Spleen (tissue), 11 donors: ENCODE measurements around the gene MBD5. TPM values are rescaled to one million over a fixed set of nuclear protein-coding genes. Genes with fewer than 3 reads are reported as not detected.

Experiments
- DNase-seq: peaks from one replicate; pipeline ENCODE4 v3.0.0-alpha.2; 2020
- H3K27ac ChIP-seq, 8 donors: fragments of 200-600 bp; sonication (generic) in 7 of 8; 1 replicate in 4 of 8; 2 replicates in 4 of 8; pipeline versions ENCODE4 v1.5.0 to v1.8.0; 2016 to 2021; ENCODE audit warnings: inconsistent platforms in 4 of 8, mild to moderate bottlenecking in 4 of 8, moderate library complexity in 1 of 8
- H3K27me3 ChIP-seq, 7 donors: fragments of 200-600 bp; sonication (generic) in 6 of 7; replicated peaks in 1 of 7; 1 replicate in 4 of 7; 2 replicates in 3 of 7; pipeline versions ENCODE4 v1.5.0 to v1.8.0; 2016 to 2021; ENCODE audit warnings: inconsistent platforms in 3 of 7, mild to moderate bottlenecking in 1 of 7
- H3K36me3 ChIP-seq, 6 donors: fragments of 200-600 bp; sonication (generic) in 5 of 6; 1 replicate in 4 of 6; 2 replicates in 2 of 6; pipeline versions ENCODE4 v1.5.0 to v1.8.0; 2016 to 2021; ENCODE audit warnings: inconsistent platforms in 2 of 6
- H3K4me1 ChIP-seq, 6 donors: fragments of 200-600 bp; sonication (generic) in 5 of 6; 1 replicate in 3 of 6; 2 replicates in 3 of 6; pipeline versions ENCODE4 v1.5.0 to v1.8.0; 2016 to 2021; ENCODE audit warnings: inconsistent platforms in 3 of 6
- H3K4me3 ChIP-seq, 8 donors: fragments of 200-600 bp; sonication (generic) in 7 of 8; 1 replicate in 4 of 8; 2 replicates in 4 of 8; pipeline versions ENCODE4 v1.5.0 to v1.8.0; 2016 to 2021; ENCODE audit warnings: inconsistent platforms in 4 of 8, mild to moderate bottlenecking in 4 of 8, moderate library complexity in 2 of 8
- H3K9me3 ChIP-seq, 8 donors: fragments of 200-600 bp; sonication (generic) in 7 of 8; 1 replicate in 4 of 8; 2 replicates in 4 of 8; pipeline versions ENCODE4 v1.5.0 to v1.8.0; 2016 to 2021; ENCODE audit warnings: inconsistent platforms in 4 of 8
- POLR2A ChIP-seq, 3 donors: fragments of 450-650 bp; IDR thresholded peaks; one replicate each; pipeline ENCODE4 v1.5.1; 2017; ENCODE audit warnings: antibody characterized with exemption in 3 of 3, mild to moderate bottlenecking in 1 of 3
- POLR2AphosphoS5 ChIP-seq, 3 donors: sonication (generic); formaldehyde crosslinking; IDR thresholded peaks; one replicate each; pipeline ENCODE4 v1.5.1; 2017; ENCODE audit warnings: antibody characterized with exemption in 3 of 3
- WGBS, 5 donors: extraction: QIAGEN DNeasy Blood & Tissue Kit in 3 of 5; methylation state at CpG; one replicate each; pipeline versions ENCODE4 v1.1.5 to v1.1.7; 2013 to 2018; 5-methylcytosine and 5-hydroxymethylcytosine counted together
- intact Hi-C: fragments of 100-400 bp; cut with DNase I; formaldehyde crosslinking; loops from one replicate; pipeline ENCODE4 v1.15.0; 2023; ENCODE audit warnings: low total_unique reads
- polyA plus RNA-seq, 3 donors: library from polyadenylated mRNA; stranded (reverse); fragments of 200-250 nt; gene quantifications; one replicate each; pipeline ENCODE4 v1.2.1, GENCODE V29; 2013
- total RNA-seq, 7 donors: library from RNA; depleted of rRNA in 3 of 7; stranded (reverse); fragments of >200 nt in 3 of 7; fragmentation: NEBNext Ultra II Directional in 4 of 7; extraction: Animal tissue kit (Norgen Biotek cat#: 25700) in 4 of 7; gene quantifications; one replicate each; pipeline versions ENCODE4 v1.1.0 to v1.2.1, GENCODE V29; 2016 to 2021
- TF ChIP-seq, protein P1 (sequence below), 11 experiments: fragments of 200-600 bp in 7 of 11; fragments of 450-650 bp in 4 of 11; sonication (generic) in 4 of 11; IDR thresholded peaks in 8 of 11; conservative IDR thresholded peaks in 3 of 11; 1 replicate in 7 of 11; 2 replicates in 4 of 11; pipeline versions ENCODE4 v1.4.0 to v1.8.0; 2016 to 2021; ENCODE audit warnings: antibody characterized with exemption in 11 of 11, inconsistent platforms in 4 of 11, mild to moderate bottlenecking in 1 of 11
- donor health status: healthy with polysubstance abuse.
- donor health status: DM: no; HTN: no; CAD: no; lungs with moderate emphysema.
- donor health status: DM: no; HTN: no; CAD: no.
- donor health status: Bipolar disorder and iron deficiency.
- donor health status: healthy.
- donor health status: DM: no; HTN: no; CAD: no.
- donor health status: DM: yes; HTN: yes; CAD: no.

Gene MBD5
- total and polyA plus RNA-seq, 10 donors = 5.7 to 84.5 (median 60.0) TPM

GRCh38 chr2:148162871-148163270 lies 142.0 kb downstream of the MBD5 start:
- no peak overlapping the region for H3K27ac ChIP-seq
- no peak overlapping the region for H3K4me3 ChIP-seq
- DNase-seq = no peak
- intact Hi-C loops = no loop called here
- no peaks in the 10 kb centered on the region for H3K4me1 ChIP-seq
- TF ChIP-seq, protein P1, sequence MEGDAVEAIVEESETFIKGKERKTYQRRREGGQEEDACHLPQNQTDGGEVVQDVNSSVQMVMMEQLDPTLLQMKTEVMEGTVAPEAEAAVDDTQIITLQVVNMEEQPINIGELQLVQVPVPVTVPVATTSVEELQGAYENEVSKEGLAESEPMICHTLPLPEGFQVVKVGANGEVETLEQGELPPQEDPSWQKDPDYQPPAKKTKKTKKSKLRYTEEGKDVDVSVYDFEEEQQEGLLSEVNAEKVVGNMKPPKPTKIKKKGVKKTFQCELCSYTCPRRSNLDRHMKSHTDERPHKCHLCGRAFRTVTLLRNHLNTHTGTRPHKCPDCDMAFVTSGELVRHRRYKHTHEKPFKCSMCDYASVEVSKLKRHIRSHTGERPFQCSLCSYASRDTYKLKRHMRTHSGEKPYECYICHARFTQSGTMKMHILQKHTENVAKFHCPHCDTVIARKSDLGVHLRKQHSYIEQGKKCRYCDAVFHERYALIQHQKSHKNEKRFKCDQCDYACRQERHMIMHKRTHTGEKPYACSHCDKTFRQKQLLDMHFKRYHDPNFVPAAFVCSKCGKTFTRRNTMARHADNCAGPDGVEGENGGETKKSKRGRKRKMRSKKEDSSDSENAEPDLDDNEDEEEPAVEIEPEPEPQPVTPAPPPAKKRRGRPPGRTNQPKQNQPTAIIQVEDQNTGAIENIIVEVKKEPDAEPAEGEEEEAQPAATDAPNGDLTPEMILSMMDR (IDR thresholded peaks at IDR 0.05 in 8 of 11, conservative IDR thresholded peaks at IDR 0.05 in 3 of 11) = no peak
- no peak for TF ChIP-seq POLR2AphosphoS5 (IDR thresholded peaks at IDR 0.05)
- H3K9me3 ChIP-seq = no peaks in the 10 kb centered on the region
- H3K36me3 ChIP-seq = peaks cover 0 to 7% (median 0%) of the 10 kb centered on the region in 6 donors
- no peaks in the 10 kb centered on the region for H3K27me3 ChIP-seq

GRCh38 chr2:148165975-148166374 lies 145.1 kb downstream of the MBD5 start:
- WGBS, 5 donors = 93 to 100% (median 95%) methylated on average over 1 of the region's 1 CpG
- Histone ChIP-seq H3K4me1 (no peaks in the 10 kb centered on the region), H3K4me3 (no peak overlapping the region), H3K36me3 (no peaks in the 10 kb centered on the region), H3K9me3 (peaks cover 0 to 4% (median 0%) of the 10 kb centered on the region in 8 donors), H3K27ac (no peak overlapping the region), H3K27me3 (no peaks in the 10 kb centered on the region)
- TF ChIP-seq POLR2AphosphoS5 (IDR thresholded peaks at IDR 0.05) (no peak), POLR2A (IDR thresholded peaks at IDR 0.05) (no peak)
- TF ChIP-seq, protein P1 (IDR thresholded peaks at IDR 0.05 in 8 of 11, conservative IDR thresholded peaks at IDR 0.05 in 3 of 11) = no peak
- DNase-seq = no peak
- intact Hi-C loops = no loop called here

DNA sequence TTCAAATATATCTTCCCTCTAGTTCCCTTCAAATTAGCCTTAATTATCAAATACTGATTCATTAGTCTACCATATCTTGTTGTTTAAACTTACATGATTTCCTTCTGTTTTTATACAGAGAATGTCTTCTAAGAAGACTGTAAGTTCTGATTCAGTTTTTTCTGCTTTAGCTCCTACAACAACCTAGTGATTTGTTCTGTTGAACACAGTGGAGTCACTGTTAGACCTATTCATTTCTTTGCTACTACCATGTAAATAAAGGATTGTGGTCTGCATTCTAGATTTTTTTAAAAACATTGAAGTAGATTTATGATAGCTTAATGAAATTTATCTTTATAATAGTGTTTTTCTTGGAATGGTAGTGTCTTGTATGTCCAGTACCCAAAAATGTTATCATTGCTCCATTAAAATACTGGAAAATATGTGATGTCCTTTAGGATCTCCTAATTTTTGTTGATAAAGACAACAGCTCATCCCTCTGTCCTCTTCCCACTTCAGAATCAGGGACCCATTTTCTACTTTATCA lies 146.4 kb downstream of the MBD5 start:
- Histone ChIP-seq H3K36me3 (no peaks in the 10 kb centered on the region), H3K4me3 (no peak overlapping the region), H3K4me1 (no peaks in the 10 kb centered on the region), H3K27ac (no peak overlapping the region), H3K9me3 (peaks cover 0 to 4% (median 0%) of the 10 kb centered on the region in 8 donors), H3K27me3 (no peaks in the 10 kb centered on the region)
- no peak for TF ChIP-seq POLR2A (IDR thresholded peaks at IDR 0.05)
- TF ChIP-seq POLR2AphosphoS5 (IDR thresholded peaks at IDR 0.05) = no peak
- DNase-seq = no peak
- intact Hi-C loops = no loop called here

GRCh38 chr2:148167855-148168254 lies 147.0 kb downstream of the MBD5 start:
- Histone ChIP-seq H3K4me1 (no peaks in the 10 kb centered on the region), H3K4me3 (no peak overlapping the region), H3K9me3 (peaks cover 0 to 4% (median 0%) of the 10 kb centered on the region in 8 donors), H3K36me3 (no peaks in the 10 kb centered on the region), H3K27me3 (no peaks in the 10 kb centered on the region), H3K27ac (no peak overlapping the region)
- DNase-seq = no peak
- intact Hi-C loops = no loop called here
- TF ChIP-seq POLR2A (IDR thresholded peaks at IDR 0.05) (no peak), POLR2AphosphoS5 (IDR thresholded peaks at IDR 0.05) (no peak)
- TF ChIP-seq, protein P1 (IDR thresholded peaks at IDR 0.05 in 8 of 11, conservative IDR thresholded peaks at IDR 0.05 in 3 of 11) = no peak
- 95 to 100% (median 98%) methylated on average over 1 of the region's 1 CpG for WGBS, 5 donors
